ENCODE data around the gene TRANK1.

DNA sequence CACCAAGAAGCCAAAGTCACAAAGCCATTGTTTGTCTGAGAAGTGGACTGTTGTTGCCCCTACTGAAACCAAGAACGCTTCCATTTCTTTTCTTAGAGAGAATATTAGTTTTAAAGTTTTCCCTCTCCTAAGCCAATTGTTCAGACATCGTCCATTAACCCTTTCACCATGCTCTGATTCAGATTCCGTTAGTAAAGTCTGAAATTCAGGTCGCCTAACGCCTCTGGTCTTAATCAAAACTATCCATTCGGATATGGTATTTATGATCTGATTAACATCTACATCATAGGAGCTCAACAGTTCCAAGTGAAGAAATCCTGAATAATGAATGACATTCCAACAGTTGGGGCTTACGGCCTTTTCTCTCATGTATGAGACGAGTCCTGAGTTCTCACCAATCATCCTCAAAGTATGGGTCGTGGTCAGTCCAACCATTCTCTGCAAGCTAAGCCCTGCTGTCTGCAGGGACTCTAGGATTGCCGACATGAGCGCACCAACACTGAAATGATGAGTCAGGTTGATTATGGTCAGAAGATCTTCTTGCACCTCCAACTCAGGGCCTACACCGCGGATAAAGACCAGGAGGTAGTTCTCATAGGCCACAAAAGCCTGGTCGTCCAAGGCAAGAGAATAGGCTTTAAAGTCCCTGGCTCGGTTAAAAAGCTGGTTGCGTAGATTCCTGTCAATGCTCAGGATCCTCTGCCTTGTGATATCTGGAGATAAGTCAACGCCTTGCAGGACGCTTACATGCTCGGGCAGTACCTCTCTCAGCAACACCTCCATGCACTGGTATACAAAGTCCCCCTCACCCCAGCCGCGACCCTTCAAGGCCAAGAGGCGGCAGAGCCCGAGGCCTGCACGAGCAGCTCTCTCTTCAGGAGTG is 47.3 kb upstream of the TRANK1 start:
- TF ChIP-seq, protein P1, sequence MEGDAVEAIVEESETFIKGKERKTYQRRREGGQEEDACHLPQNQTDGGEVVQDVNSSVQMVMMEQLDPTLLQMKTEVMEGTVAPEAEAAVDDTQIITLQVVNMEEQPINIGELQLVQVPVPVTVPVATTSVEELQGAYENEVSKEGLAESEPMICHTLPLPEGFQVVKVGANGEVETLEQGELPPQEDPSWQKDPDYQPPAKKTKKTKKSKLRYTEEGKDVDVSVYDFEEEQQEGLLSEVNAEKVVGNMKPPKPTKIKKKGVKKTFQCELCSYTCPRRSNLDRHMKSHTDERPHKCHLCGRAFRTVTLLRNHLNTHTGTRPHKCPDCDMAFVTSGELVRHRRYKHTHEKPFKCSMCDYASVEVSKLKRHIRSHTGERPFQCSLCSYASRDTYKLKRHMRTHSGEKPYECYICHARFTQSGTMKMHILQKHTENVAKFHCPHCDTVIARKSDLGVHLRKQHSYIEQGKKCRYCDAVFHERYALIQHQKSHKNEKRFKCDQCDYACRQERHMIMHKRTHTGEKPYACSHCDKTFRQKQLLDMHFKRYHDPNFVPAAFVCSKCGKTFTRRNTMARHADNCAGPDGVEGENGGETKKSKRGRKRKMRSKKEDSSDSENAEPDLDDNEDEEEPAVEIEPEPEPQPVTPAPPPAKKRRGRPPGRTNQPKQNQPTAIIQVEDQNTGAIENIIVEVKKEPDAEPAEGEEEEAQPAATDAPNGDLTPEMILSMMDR (conservative IDR thresholded peaks at IDR 0.05; ENCODE audit: low read depth, low read length) = no peak
- TF ChIP-seq POLR2A (IDR thresholded peaks at IDR 0.05; ENCODE audit: low read depth, low read length) (no peak), MXI1 (IDR thresholded peaks at IDR 0.05; ENCODE audit: borderline replicate concordance, low read depth, low read length) (no peak), RCOR1 (IDR thresholded peaks at IDR 0.05; ENCODE audit: insufficient replicate concordance, low read length) (no peak), CEBPB (IDR thresholded peaks at IDR 0.05; ENCODE audit: low read depth, low read length) (no peak)
- TF ChIP-seq, protein P2, sequence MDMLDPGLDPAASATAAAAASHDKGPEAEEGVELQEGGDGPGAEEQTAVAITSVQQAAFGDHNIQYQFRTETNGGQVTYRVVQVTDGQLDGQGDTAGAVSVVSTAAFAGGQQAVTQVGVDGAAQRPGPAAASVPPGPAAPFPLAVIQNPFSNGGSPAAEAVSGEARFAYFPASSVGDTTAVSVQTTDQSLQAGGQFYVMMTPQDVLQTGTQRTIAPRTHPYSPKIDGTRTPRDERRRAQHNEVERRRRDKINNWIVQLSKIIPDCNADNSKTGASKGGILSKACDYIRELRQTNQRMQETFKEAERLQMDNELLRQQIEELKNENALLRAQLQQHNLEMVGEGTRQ (IDR thresholded peaks at IDR 0.05; ENCODE audit: low read depth, low read length) = no peak

Data from IMR-90 (cell line).